Measurements from ENCODE around the gene MRPS9. TPM values are rescaled to one million over a fixed set of nuclear protein-coding genes. Genes with fewer than 3 reads are reported as not detected.

MRPS9 gene
- total and polyA plus RNA-seq, 9 of the 15 experiments (the other 6 are each of a cell fraction or from before 2014, with no cell fraction given): 46.2 to 143 (median 65.6) TPM

GRCh38 chr2:105037572-105038382 lies at the start of gene MRPS9 (continued):
- no peak for TF ChIP-seq CUX1 (CRISPR knock-in tag; IDR thresholded peaks at IDR 0.05)
- TF ChIP-seq TAF1 (IDR thresholded peaks at IDR 0.05; ENCODE audit: control insufficient read depth, extremely low read depth, insufficient read depth, low read length, severe bottlenecking): peak; percentile 92
- no peak for TF ChIP-seq GATAD2A (IDR thresholded peaks at IDR 0.05)
- peak; percentile 89 for TF ChIP-seq TBP (optimal IDR thresholded peaks at IDR 0.05; ENCODE audit: low read depth, low read length)
- TF ChIP-seq GABPB1 (CRISPR knock-in tag; IDR thresholded peaks at IDR 0.05): peak; percentile 58
- no peak for TF ChIP-seq CBX2 (IDR thresholded peaks at IDR 0.05; ENCODE audit: insufficient read depth, low read length, poor library complexity, severe bottlenecking)
- no peak for TF ChIP-seq MAFF (IDR thresholded peaks at IDR 0.05; ENCODE audit: low read length)
- no peak for TF ChIP-seq RREB1 (CRISPR knock-in tag; IDR thresholded peaks at IDR 0.05)
- TF ChIP-seq ATF7 (IDR thresholded peaks at IDR 0.05): peak; percentile 55
- TF ChIP-seq CXXC5 (CRISPR knock-in tag; IDR thresholded peaks at IDR 0.05): peak; percentile 84
- no peak for TF ChIP-seq NELFE (IDR thresholded peaks at IDR 0.05; ENCODE audit: insufficient read depth, insufficient read length)
- no peak for TF ChIP-seq ZNF316 (IDR thresholded peaks at IDR 0.05)
- 0 out of 2 replicates have a peak, but pooled peaks have one; percentile 2 for TF ChIP-seq EP300 (IDR thresholded peaks at IDR 0.05; ENCODE audit: low read length)
- TF ChIP-seq PKNOX1 (IDR thresholded peaks at IDR 0.05): peak; percentile 66
- peak; percentile 45 for TF ChIP-seq NFYB (IDR thresholded peaks at IDR 0.05; ENCODE audit: extremely low read depth, insufficient read length)

All from K562 (cell line).